Liver (tissue), 3 donors: ENCODE measurements around the gene PEX3.

Experiments used
- JUND ChIP-seq, 2 donors: IDR thresholded peaks; 2 replicates each; pipeline ENCODE4 v1.6.1; 2016; ENCODE audit warnings: antibody characterized with exemption in 2 of 2
- SP1 ChIP-seq: IDR thresholded peaks from 2 replicates; pipeline ENCODE4 v1.6.1; 2018; ENCODE audit warnings: antibody characterized with exemption, mild to moderate bottlenecking
- YY1 ChIP-seq: IDR thresholded peaks from 2 replicates; pipeline ENCODE4 v1.6.1; 2016; ENCODE audit warnings: antibody characterized with exemption, mild to moderate bottlenecking
- TF ChIP-seq, protein P1 (sequence below): fragments of 150-350 bp; IDR thresholded peaks from 2 replicates; pipeline ENCODE4 v1.5.1; 2017; ENCODE audit warnings: improper control_type of control experiment, low read depth, low read length; ENCODE audit not compliant: missing input control
- TF ChIP-seq, protein P2 (sequence below): IDR thresholded peaks from 2 replicates; pipeline ENCODE4 v1.6.1; 2016; ENCODE audit warnings: antibody characterized with exemption
- TF ChIP-seq, protein P3 (sequence below): IDR thresholded peaks from 2 replicates; pipeline ENCODE4 v1.6.1; 2016; ENCODE audit warnings: antibody characterized with exemption, mild to moderate bottlenecking
- donor health status: healthy.
- donor health status: healthy.

DNA sequence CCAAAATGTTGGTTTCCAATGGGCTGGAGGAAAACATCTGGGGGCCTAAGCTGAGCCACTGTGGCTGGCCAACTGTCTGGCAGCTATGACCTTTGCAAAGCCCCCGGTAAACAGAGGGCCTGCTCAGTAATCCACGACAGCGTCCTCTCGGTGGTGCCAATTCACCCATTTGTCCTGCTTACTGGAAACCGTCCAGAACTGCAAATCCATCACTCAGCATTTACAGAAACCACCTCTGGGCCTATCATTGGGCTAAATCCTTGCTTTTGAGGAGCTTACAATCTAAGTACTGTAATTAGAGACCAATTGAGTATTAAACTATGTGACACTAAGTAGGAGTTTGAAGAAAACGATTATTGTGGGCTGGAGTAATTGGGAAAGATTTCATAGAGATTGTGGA is 31.1 kb upstream of the PEX3 start:
- TF ChIP-seq, protein P1, sequence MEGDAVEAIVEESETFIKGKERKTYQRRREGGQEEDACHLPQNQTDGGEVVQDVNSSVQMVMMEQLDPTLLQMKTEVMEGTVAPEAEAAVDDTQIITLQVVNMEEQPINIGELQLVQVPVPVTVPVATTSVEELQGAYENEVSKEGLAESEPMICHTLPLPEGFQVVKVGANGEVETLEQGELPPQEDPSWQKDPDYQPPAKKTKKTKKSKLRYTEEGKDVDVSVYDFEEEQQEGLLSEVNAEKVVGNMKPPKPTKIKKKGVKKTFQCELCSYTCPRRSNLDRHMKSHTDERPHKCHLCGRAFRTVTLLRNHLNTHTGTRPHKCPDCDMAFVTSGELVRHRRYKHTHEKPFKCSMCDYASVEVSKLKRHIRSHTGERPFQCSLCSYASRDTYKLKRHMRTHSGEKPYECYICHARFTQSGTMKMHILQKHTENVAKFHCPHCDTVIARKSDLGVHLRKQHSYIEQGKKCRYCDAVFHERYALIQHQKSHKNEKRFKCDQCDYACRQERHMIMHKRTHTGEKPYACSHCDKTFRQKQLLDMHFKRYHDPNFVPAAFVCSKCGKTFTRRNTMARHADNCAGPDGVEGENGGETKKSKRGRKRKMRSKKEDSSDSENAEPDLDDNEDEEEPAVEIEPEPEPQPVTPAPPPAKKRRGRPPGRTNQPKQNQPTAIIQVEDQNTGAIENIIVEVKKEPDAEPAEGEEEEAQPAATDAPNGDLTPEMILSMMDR = no peak
- TF ChIP-seq SP1 = no peak
- TF ChIP-seq, protein P2, sequence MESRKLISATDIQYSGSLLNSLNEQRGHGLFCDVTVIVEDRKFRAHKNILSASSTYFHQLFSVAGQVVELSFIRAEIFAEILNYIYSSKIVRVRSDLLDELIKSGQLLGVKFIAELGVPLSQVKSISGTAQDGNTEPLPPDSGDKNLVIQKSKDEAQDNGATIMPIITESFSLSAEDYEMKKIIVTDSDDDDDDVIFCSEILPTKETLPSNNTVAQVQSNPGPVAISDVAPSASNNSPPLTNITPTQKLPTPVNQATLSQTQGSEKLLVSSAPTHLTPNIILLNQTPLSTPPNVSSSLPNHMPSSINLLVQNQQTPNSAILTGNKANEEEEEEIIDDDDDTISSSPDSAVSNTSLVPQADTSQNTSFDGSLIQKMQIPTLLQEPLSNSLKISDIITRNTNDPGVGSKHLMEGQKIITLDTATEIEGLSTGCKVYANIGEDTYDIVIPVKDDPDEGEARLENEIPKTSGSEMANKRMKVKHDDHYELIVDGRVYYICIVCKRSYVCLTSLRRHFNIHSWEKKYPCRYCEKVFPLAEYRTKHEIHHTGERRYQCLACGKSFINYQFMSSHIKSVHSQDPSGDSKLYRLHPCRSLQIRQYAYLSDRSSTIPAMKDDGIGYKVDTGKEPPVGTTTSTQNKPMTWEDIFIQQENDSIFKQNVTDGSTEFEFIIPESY = no peak
- no peak for TF ChIP-seq YY1
- no peak for TF ChIP-seq JUND (IDR thresholded peaks at IDR 0.05)
- TF ChIP-seq, protein P3, sequence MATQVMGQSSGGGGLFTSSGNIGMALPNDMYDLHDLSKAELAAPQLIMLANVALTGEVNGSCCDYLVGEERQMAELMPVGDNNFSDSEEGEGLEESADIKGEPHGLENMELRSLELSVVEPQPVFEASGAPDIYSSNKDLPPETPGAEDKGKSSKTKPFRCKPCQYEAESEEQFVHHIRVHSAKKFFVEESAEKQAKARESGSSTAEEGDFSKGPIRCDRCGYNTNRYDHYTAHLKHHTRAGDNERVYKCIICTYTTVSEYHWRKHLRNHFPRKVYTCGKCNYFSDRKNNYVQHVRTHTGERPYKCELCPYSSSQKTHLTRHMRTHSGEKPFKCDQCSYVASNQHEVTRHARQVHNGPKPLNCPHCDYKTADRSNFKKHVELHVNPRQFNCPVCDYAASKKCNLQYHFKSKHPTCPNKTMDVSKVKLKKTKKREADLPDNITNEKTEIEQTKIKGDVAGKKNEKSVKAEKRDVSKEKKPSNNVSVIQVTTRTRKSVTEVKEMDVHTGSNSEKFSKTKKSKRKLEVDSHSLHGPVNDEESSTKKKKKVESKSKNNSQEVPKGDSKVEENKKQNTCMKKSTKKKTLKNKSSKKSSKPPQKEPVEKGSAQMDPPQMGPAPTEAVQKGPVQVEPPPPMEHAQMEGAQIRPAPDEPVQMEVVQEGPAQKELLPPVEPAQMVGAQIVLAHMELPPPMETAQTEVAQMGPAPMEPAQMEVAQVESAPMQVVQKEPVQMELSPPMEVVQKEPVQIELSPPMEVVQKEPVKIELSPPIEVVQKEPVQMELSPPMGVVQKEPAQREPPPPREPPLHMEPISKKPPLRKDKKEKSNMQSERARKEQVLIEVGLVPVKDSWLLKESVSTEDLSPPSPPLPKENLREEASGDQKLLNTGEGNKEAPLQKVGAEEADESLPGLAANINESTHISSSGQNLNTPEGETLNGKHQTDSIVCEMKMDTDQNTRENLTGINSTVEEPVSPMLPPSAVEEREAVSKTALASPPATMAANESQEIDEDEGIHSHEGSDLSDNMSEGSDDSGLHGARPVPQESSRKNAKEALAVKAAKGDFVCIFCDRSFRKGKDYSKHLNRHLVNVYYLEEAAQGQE = no peak
